A673 (cell line): ENCODE data around the gene ELAPOR1.

Source experiments
- CTCF ChIP-seq: fragments of 300-800, 200-600 bp; sonication (generic); conservative IDR thresholded peaks from 2 replicates; pipeline ENCODE4 v1.5.1; 2017; ENCODE audit warnings: low read depth, mild to moderate bottlenecking, antibody characterized with exemption, low read length, moderate library complexity, mixed read lengths
- EZH2 ChIP-seq: fragments of 200-600 bp; sonication (generic); IDR thresholded peaks from 2 replicates; pipeline ENCODE4 v1.6.1; 2017; ENCODE audit warnings: borderline replicate concordance, low read depth, mild to moderate bottlenecking, mixed read lengths, antibody characterized with exemption, low read length; ENCODE audit not compliant: poor library complexity, severe bottlenecking

GRCh38 chr1:109112652-109113285 is 1.1 kb upstream of the ELAPOR1 start:
- TF ChIP-seq CTCF (peak; percentile 99), EZH2 (peak; percentile 18)
